HEK293 (cell line): ENCODE results near the gene BMX.

Source experiments
- GLI2 ChIP-seq: fragments of 450-650 bp; formaldehyde crosslinking; IDR thresholded peaks from 2 replicates; pipeline ENCODE4; 2017; ENCODE audit warnings: missing biosample characterization, missing genetic modification characterization, low read depth, borderline replicate concordance
- GLIS2 ChIP-seq: fragments of 450-650 bp; formaldehyde crosslinking; IDR thresholded peaks from 2 replicates; pipeline ENCODE4 v1.5.1; 2016; ENCODE audit warnings: missing biosample characterization, missing genetic modification characterization
- KLF1 ChIP-seq: fragments of 450-650 bp; formaldehyde crosslinking; IDR thresholded peaks from 2 replicates; pipeline ENCODE4 v1.5.1; 2016; ENCODE audit warnings: missing biosample characterization, missing genetic modification characterization
- PRDM10 ChIP-seq: fragments of 450-650 bp; formaldehyde crosslinking; IDR thresholded peaks from 2 replicates; pipeline ENCODE4 v1.5.1; 2016; ENCODE audit warnings: missing biosample characterization, missing genetic modification characterization
- SETDB1 ChIP-seq: IDR thresholded peaks from one replicate; pipeline ENCODE4 v1.6.1; 2017; ENCODE audit warnings: mild to moderate bottlenecking, low read length, moderate library complexity, mixed read lengths; ENCODE audit not compliant: insufficient read length
- SP3 ChIP-seq: fragments of 450-650 bp; formaldehyde crosslinking; IDR thresholded peaks from 2 replicates; pipeline ENCODE4 v1.5.1; 2016; ENCODE audit warnings: missing biosample characterization, missing genetic modification characterization
- ZBTB21 ChIP-seq: fragments of 450-650 bp; formaldehyde crosslinking; IDR thresholded peaks from 2 replicates; pipeline ENCODE4 v1.5.1; 2017; ENCODE audit warnings: missing biosample characterization, missing genetic modification characterization
- ZBTB8A ChIP-seq: fragments of 450-650 bp; formaldehyde crosslinking; IDR thresholded peaks from 2 replicates; pipeline ENCODE4 v1.5.1; 2016; ENCODE audit warnings: missing biosample characterization, missing genetic modification characterization
- ZFHX2 ChIP-seq: fragments of 450-650 bp; formaldehyde crosslinking; conservative IDR thresholded peaks from 2 replicates; pipeline ENCODE4 v1.5.1; 2016; ENCODE audit warnings: missing biosample characterization, missing genetic modification characterization
- ZNF10 ChIP-seq: fragments of 450-650 bp; formaldehyde crosslinking; IDR thresholded peaks from 2 replicates; pipeline ENCODE4 v1.5.1; 2017; ENCODE audit warnings: missing biosample characterization, missing genetic modification characterization
- ZNF112 ChIP-seq: fragments of 450-650 bp; formaldehyde crosslinking; IDR thresholded peaks from 2 replicates; pipeline ENCODE4 v1.5.0; 2017; ENCODE audit warnings: missing biosample characterization, missing genetic modification characterization
- ZNF174 ChIP-seq: fragments of 450-650 bp; formaldehyde crosslinking; IDR thresholded peaks from 2 replicates; pipeline ENCODE4 v1.5.0; 2017; ENCODE audit warnings: missing biosample characterization, mild to moderate bottlenecking, missing genetic modification characterization
- ZNF19 ChIP-seq: fragments of 450-650 bp; formaldehyde crosslinking; IDR thresholded peaks from 2 replicates; pipeline ENCODE4; 2016; ENCODE audit warnings: missing biosample characterization, missing genetic modification characterization, low read depth
- ZNF248 ChIP-seq: fragments of 450-650 bp; formaldehyde crosslinking; IDR thresholded peaks from 2 replicates; pipeline ENCODE4 v1.5.1; 2017; ENCODE audit warnings: missing biosample characterization, missing genetic modification characterization
- ZNF335 ChIP-seq: fragments of 450-650 bp; formaldehyde crosslinking; conservative IDR thresholded peaks from 2 replicates; pipeline ENCODE4 v1.5.1; 2016; ENCODE audit warnings: missing biosample characterization, missing genetic modification characterization
- ZNF362 ChIP-seq: fragments of 450-650 bp; formaldehyde crosslinking; IDR thresholded peaks from 2 replicates; pipeline ENCODE4 v1.5.1; 2016; ENCODE audit warnings: missing biosample characterization, missing genetic modification characterization
- ZNF366 ChIP-seq: fragments of 450-650 bp; formaldehyde crosslinking; conservative IDR thresholded peaks from 2 replicates; pipeline ENCODE4 v1.5.1; 2016; ENCODE audit warnings: missing biosample characterization, missing genetic modification characterization
- ZNF391 ChIP-seq: fragments of 450-650 bp; formaldehyde crosslinking; IDR thresholded peaks from 2 replicates; pipeline ENCODE4 v1.5.1; 2016; ENCODE audit warnings: low read depth, missing biosample characterization, missing genetic modification characterization, borderline replicate concordance
- ZNF404 ChIP-seq: fragments of 450-650 bp; formaldehyde crosslinking; IDR thresholded peaks from 2 replicates; pipeline ENCODE4 v1.5.1; 2017; ENCODE audit warnings: missing biosample characterization, missing genetic modification characterization
- ZNF521 ChIP-seq: fragments of 450-650 bp; formaldehyde crosslinking; IDR thresholded peaks from 2 replicates; pipeline ENCODE4 v1.5.1; 2017; ENCODE audit warnings: missing biosample characterization, mild to moderate bottlenecking, missing genetic modification characterization
- ZNF529 ChIP-seq: fragments of 450-650 bp; formaldehyde crosslinking; IDR thresholded peaks from 2 replicates; pipeline ENCODE4 v1.5.1; 2017; ENCODE audit warnings: missing genetic modification characterization, missing biosample characterization; ENCODE audit not compliant: insufficient replicate concordance
- ZNF549 ChIP-seq: fragments of 450-650 bp; IDR thresholded peaks from 2 replicates; pipeline ENCODE4 v1.5.1; 2018; ENCODE audit warnings: missing biosample characterization, missing genetic modification characterization, mild to moderate bottlenecking, inconsistent platforms, moderate library complexity
- ZNF555 ChIP-seq: fragments of 450-650 bp; formaldehyde crosslinking; conservative IDR thresholded peaks from 2 replicates; pipeline ENCODE4 v1.5.1; 2017; ENCODE audit warnings: missing biosample characterization, mild to moderate bottlenecking, missing genetic modification characterization, inconsistent platforms
- ZNF560 ChIP-seq: fragments of 450-650 bp; formaldehyde crosslinking; IDR thresholded peaks from 2 replicates; pipeline ENCODE4 v1.5.1; 2017; ENCODE audit warnings: missing biosample characterization, missing genetic modification characterization, borderline replicate concordance
- ZNF585B ChIP-seq: fragments of 450-650 bp; formaldehyde crosslinking; IDR thresholded peaks from 2 replicates; pipeline ENCODE4 v1.5.1; 2016; ENCODE audit warnings: missing biosample characterization, missing genetic modification characterization
- ZNF596 ChIP-seq: fragments of 450-650 bp; IDR thresholded peaks from 2 replicates; pipeline ENCODE4 v1.5.0; 2018; ENCODE audit warnings: missing biosample characterization, mild to moderate bottlenecking, missing genetic modification characterization, moderate library complexity
- ZNF621 ChIP-seq: fragments of 450-650 bp; formaldehyde crosslinking; IDR thresholded peaks from 2 replicates; pipeline ENCODE4 v1.5.1; 2017; ENCODE audit warnings: missing biosample characterization, missing genetic modification characterization
- ZNF629 ChIP-seq: fragments of 450-650 bp; formaldehyde crosslinking; IDR thresholded peaks from 2 replicates; pipeline ENCODE4 v1.5.1; 2017; ENCODE audit warnings: missing biosample characterization, missing genetic modification characterization
- ZNF791 ChIP-seq: fragments of 450-650 bp; formaldehyde crosslinking; IDR thresholded peaks from 2 replicates; pipeline ENCODE4 v1.5.1; 2016; ENCODE audit warnings: missing biosample characterization, missing genetic modification characterization
- ZXDB ChIP-seq: fragments of 450-650 bp; formaldehyde crosslinking; IDR thresholded peaks from 2 replicates; pipeline ENCODE4 v1.5.1; 2016; ENCODE audit warnings: missing biosample characterization, missing genetic modification characterization
- TF ChIP-seq, protein P1 (sequence below): IDR thresholded peaks from 2 replicates; pipeline ENCODE4 v1.6.1; 2011; ENCODE audit warnings: mild to moderate bottlenecking, low read depth, low read length, borderline replicate concordance
- TF ChIP-seq, protein P2 (sequence below): fragments of 450-650 bp; formaldehyde crosslinking; IDR thresholded peaks from 2 replicates; pipeline ENCODE4 v1.5.1; 2016; ENCODE audit warnings: missing biosample characterization, missing genetic modification characterization
- TF ChIP-seq, protein P3 (sequence below): fragments of 450-650 bp; formaldehyde crosslinking; IDR thresholded peaks from 2 replicates; pipeline ENCODE4 v1.5.1; 2016; ENCODE audit warnings: missing biosample characterization, missing genetic modification characterization

BMX gene

DNA sequence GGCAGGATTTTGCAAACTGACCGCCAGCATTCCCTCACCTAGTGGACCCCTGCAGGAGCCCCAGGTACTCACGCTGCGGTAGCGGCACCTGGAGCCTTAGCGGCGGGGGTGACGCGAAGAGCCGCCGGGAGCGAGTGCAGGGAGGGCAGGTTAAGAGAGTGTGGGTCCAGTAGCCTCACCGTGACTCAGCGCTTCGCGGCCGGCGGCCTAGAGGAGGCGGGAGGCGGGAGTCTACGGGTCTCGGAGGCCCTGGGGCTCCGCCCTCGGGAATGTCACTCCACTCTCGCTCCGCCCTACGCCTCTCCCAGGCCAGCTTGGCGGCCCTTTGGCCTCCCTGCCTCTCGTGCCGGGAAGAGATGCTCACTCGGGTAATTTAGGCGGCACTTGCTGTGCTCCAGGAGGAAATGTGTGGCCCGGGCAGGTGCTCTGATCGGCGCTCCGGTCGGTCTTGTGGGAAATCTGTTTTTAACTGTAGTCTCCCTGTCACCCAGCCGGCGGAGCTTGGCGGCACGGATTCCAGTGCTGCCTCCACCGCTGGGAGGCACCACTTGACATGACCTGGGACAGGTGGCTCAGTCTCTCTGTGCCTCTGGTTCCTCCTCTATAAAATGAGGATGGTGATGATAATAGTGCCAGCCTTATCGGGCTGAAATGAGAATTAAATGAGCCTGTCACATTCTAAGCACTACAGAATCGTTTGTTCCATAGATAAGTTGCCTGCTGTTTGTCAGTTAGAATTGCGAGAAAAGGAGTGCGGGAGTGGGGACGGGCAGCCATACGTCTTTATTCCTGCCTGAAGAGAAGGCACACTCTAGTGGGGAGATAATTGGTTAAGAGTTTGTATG lies 7.3 kb upstream of the BMX start, which contains the start of gene PIR (continued):
- TF ChIP-seq SP3 (tag by site-specific recombination) (peak; percentile 72), ZNF596 (tag by site-specific recombination) (no peak), ZNF549 (tag by site-specific recombination) (no peak), ZNF560 (tag by site-specific recombination) (no peak), ZNF621 (tag by site-specific recombination) (no peak), ZNF791 (no peak), ZNF366 (tag by site-specific recombination) (no peak), ZXDB (tag by site-specific recombination) (peak; percentile 40; the same call in 1 of the 2 replicates), PRDM10 (tag by site-specific recombination) (peak; percentile 76), SETDB1 (no peak), ZNF391 (no peak), ZFHX2 (no peak), ZNF248 (tag by site-specific recombination) (no peak), ZNF629 (tag by site-specific recombination) (0 out of 2 replicates have a peak, but pooled peaks have one; percentile 17), ZNF362 (tag by site-specific recombination) (no peak), GLIS2 (peak; percentile 29; the same call in 1 of the 2 replicates), KLF1 (tag by site-specific recombination) (no peak), ZBTB8A (peak; percentile 70), ZNF10 (tag by site-specific recombination) (no peak), ZNF529 (no peak), ZNF112 (tag by site-specific recombination) (no peak), GLI2 (no peak), ZNF585B (tag by site-specific recombination) (no peak), ZNF404 (tag by site-specific recombination) (no peak), ZBTB21 (tag by site-specific recombination) (no peak), ZNF555 (tag by site-specific recombination) (no peak), ZNF174 (tag by site-specific recombination) (no peak), ZNF19 (tag by site-specific recombination) (no peak), ZNF335 (peak; percentile 90), ZNF521 (tag by site-specific recombination) (no peak)
- TF ChIP-seq, protein P1, sequence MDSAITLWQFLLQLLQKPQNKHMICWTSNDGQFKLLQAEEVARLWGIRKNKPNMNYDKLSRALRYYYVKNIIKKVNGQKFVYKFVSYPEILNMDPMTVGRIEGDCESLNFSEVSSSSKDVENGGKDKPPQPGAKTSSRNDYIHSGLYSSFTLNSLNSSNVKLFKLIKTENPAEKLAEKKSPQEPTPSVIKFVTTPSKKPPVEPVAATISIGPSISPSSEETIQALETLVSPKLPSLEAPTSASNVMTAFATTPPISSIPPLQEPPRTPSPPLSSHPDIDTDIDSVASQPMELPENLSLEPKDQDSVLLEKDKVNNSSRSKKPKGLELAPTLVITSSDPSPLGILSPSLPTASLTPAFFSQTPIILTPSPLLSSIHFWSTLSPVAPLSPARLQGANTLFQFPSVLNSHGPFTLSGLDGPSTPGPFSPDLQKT = no peak
- TF ChIP-seq, protein P2, sequence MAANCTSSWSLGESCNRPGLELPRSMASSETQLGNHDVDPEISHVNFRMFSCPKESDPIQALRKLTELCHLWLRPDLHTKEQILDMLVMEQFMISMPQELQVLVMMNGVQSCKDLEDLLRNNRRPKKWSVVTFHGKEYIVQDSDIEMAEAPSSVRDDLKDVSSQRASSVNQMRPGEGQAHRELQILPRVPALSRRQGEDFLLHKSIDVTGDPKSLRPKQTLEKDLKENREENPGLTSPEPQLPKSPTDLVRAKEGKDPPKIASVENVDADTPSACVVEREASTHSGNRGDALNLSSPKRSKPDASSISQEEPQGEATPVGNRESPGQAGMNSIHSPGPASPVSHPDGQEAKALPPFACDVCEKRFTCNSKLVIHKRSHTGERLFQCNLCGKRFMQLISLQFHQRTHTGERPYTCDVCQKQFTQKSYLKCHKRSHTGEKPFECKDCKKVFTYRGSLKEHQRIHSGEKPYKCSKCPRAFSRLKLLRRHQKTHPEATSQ (tag by site-specific recombination) = no peak
- TF ChIP-seq, protein P3, sequence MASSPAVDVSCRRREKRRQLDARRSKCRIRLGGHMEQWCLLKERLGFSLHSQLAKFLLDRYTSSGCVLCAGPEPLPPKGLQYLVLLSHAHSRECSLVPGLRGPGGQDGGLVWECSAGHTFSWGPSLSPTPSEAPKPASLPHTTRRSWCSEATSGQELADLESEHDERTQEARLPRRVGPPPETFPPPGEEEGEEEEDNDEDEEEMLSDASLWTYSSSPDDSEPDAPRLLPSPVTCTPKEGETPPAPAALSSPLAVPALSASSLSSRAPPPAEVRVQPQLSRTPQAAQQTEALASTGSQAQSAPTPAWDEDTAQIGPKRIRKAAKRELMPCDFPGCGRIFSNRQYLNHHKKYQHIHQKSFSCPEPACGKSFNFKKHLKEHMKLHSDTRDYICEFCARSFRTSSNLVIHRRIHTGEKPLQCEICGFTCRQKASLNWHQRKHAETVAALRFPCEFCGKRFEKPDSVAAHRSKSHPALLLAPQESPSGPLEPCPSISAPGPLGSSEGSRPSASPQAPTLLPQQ (tag by site-specific recombination) = peak; percentile 89
